Measurements from ENCODE around the gene PIP4K2C.

GRCh38 chr12:57600395-57600794, 9.4 kb downstream of the PIP4K2C start:
- no peak for TF ChIP-seq TAF1 (IDR thresholded peaks at IDR 0.05; ENCODE audit: borderline replicate concordance, insufficient read depth, low read length)
- TF ChIP-seq REST (IDR thresholded peaks at IDR 0.05; ENCODE audit: insufficient read depth in 1 of 2, low read depth in 2 of 2, low read length in 2 of 2) = no peak
